KMS-11 (cell line): ENCODE data around the gene APCDD1L.

Source experiments
- H2AFZ ChIP-seq: fragments of 200-600 bp; sonication (generic); 2 replicates; pipeline ENCODE4 v1.6.1; 2016; ENCODE audit warnings: antibody characterized with exemption, mixed run types, low read depth
- H3K27ac ChIP-seq: fragments of 200-600 bp; sonication (generic); 2 replicates; pipeline ENCODE4 v1.6.1; 2016; ENCODE audit warnings: mild to moderate bottlenecking, mixed run types
- H3K27me3 ChIP-seq: fragments of 200-600 bp; sonication (generic); 2 replicates; pipeline ENCODE4 v1.6.1; 2017; ENCODE audit warnings: mild to moderate bottlenecking, low read depth, mixed run types, moderate library complexity; ENCODE audit not compliant: insufficient read depth
- H3K36me3 ChIP-seq: fragments of 200-600 bp; sonication (generic); 2 replicates; pipeline ENCODE4 v1.6.1; 2017; ENCODE audit warnings: mild to moderate bottlenecking, mixed run types; ENCODE audit not compliant: insufficient read depth
- H3K4me1 ChIP-seq: fragments of 200-600 bp; sonication (generic); 2 replicates; pipeline ENCODE4 v1.6.1; 2016; ENCODE audit warnings: mild to moderate bottlenecking, low read depth, mixed run types; ENCODE audit not compliant: poor library complexity, severe bottlenecking
- H3K4me2 ChIP-seq: fragments of 200-600 bp; sonication (generic); 2 replicates; pipeline ENCODE4 v1.7.0; 2016; ENCODE audit warnings: mild to moderate bottlenecking, mixed run types
- H3K4me3 ChIP-seq: fragments of 200-600 bp; sonication (generic); IDR thresholded peaks from 2 replicates; pipeline ENCODE4 v1.6.1; 2017; ENCODE audit warnings: low read depth, low read length, mixed read lengths; ENCODE audit not compliant: insufficient read depth
- H3K79me2 ChIP-seq: fragments of 200-600 bp; sonication (generic); 2 replicates; pipeline ENCODE4 v1.6.1; 2016; ENCODE audit warnings: low read depth, mixed run types; ENCODE audit not compliant: insufficient read depth
- H3K9ac ChIP-seq: fragments of 200-600 bp; sonication (generic); 2 replicates; pipeline ENCODE4 v1.6.1; 2016; ENCODE audit warnings: mild to moderate bottlenecking, mixed run types
- H4K20me1 ChIP-seq: fragments of 200-600 bp; sonication (generic); 2 replicates; pipeline ENCODE4 v1.6.1; 2016; ENCODE audit warnings: mild to moderate bottlenecking, mixed run types; ENCODE audit not compliant: insufficient read depth
- CTCF ChIP-seq: fragments of 200-600 bp; sonication (generic); conservative IDR thresholded peaks from 2 replicates; pipeline ENCODE4 v1.6.1; 2017; ENCODE audit warnings: low read depth, mild to moderate bottlenecking, antibody characterized with exemption, low read length, moderate library complexity, mixed read lengths

The APCDD1L gene

GRCh38 chr20:58553166-58553696 lies 38.0 kb upstream of the APCDD1L start:
- Histone ChIP-seq H3K27me3 (peaks cover 37% of the 10 kb centered on the region; the same call in 1 of the 2 replicates), H3K4me3 (no peak overlapping the region)

GRCh38 chr20:58552366-58552934 lies 37.3 kb upstream of the APCDD1L start:
- Histone ChIP-seq H3K36me3 (no peaks in the 10 kb centered on the region), H3K9ac (no peak overlapping the region), H3K27ac (no peak overlapping the region), H3K4me1 (no peaks in the 10 kb centered on the region), H3K79me2 (no peaks in the 10 kb centered on the region), H2AFZ (no peak overlapping the region), H3K27me3 (peaks cover 37% of the 10 kb centered on the region; the same call in 1 of the 2 replicates), H4K20me1 (no peaks in the 10 kb centered on the region), H3K4me2 (no peak overlapping the region), H3K4me3 (no peak overlapping the region)
- TF ChIP-seq CTCF: no peak

More at GRCh38 chr20:58553166-58553696, 38.0 kb upstream of the APCDD1L start:
- Histone ChIP-seq H3K4me1 (no peaks in the 10 kb centered on the region), H3K27ac (no peak overlapping the region), H3K4me2 (no peak overlapping the region), H3K79me2 (no peaks in the 10 kb centered on the region), H3K9ac (no peak overlapping the region), H2AFZ (no peak overlapping the region), H4K20me1 (no peaks in the 10 kb centered on the region), H3K36me3 (no peaks in the 10 kb centered on the region)
- no peak for TF ChIP-seq CTCF

- H3K27ac ChIP-seq: no peak overlapping the region
- H3K9ac ChIP-seq: no peak overlapping the region
- no peaks in the 10 kb centered on the region for H3K36me3 ChIP-seq
- peaks cover 43% of the 10 kb centered on the region; the same call in 1 of the 2 replicates for H3K27me3 ChIP-seq
- TF ChIP-seq CTCF: no peak
- no peaks in the 10 kb centered on the region for H3K4me1 ChIP-seq
- H3K79me2 ChIP-seq: no peaks in the 10 kb centered on the region
- H3K4me2 ChIP-seq: no peak overlapping the region
- no peak overlapping the region for H3K4me3 ChIP-seq
- no peaks in the 10 kb centered on the region for H4K20me1 ChIP-seq
- no peak overlapping the region for H2AFZ ChIP-seq
Observed at GRCh38 chr20:58551631-58552030, 36.4 kb upstream of the APCDD1L start.

- no peak for TF ChIP-seq CTCF
- Histone ChIP-seq H3K9ac (no peak overlapping the region), H3K79me2 (no peaks in the 10 kb centered on the region), H3K36me3 (no peaks in the 10 kb centered on the region), H2AFZ (no peak overlapping the region), H3K4me3 (no peak overlapping the region), H3K4me1 (no peaks in the 10 kb centered on the region), H4K20me1 (no peaks in the 10 kb centered on the region), H3K27me3 (peaks cover 45% of the 10 kb centered on the region; the same call in 1 of the 2 replicates), H3K4me2 (no peak overlapping the region), H3K27ac (no peak overlapping the region)
Observed at GRCh38 chr20:58550275-58551059, 35.3 kb upstream of the APCDD1L start.
